ENCODE measurements around the gene AWAT1. TPM values are rescaled to one million over a fixed set of nuclear protein-coding genes. Genes with fewer than 3 reads are reported as not detected.

AWAT1 gene
- total and polyA plus RNA-seq, 7 donors, result not detected

- Histone ChIP-seq H3K9me3 (no peaks in the 10 kb centered on the region), H3K36me3 (ENCODE audit: insufficient read depth in 1 of 2, low read depth in 1 of 2) (no peaks in the 10 kb centered on the region), H3K27me3 (ENCODE audit: insufficient read depth in 3 of 3, low read length in 2 of 3) (peaks cover 0 to 5% (median 0%) of the 10 kb centered on the region in 3 donors), H3K27ac (no peak overlapping the region), H3K4me1 (no peaks in the 10 kb centered on the region), H3K4me3 (no peak overlapping the region)
- no peak for ATAC-seq
- WGBS, 3 donors, result 90 to 94% (median 92%) methylated on average over 2 of the region's 2 CpGs
- no peak for DNase-seq
- intact Hi-C loops (cut with DNase I), result no loop called here
- TF ChIP-seq, protein P1, sequence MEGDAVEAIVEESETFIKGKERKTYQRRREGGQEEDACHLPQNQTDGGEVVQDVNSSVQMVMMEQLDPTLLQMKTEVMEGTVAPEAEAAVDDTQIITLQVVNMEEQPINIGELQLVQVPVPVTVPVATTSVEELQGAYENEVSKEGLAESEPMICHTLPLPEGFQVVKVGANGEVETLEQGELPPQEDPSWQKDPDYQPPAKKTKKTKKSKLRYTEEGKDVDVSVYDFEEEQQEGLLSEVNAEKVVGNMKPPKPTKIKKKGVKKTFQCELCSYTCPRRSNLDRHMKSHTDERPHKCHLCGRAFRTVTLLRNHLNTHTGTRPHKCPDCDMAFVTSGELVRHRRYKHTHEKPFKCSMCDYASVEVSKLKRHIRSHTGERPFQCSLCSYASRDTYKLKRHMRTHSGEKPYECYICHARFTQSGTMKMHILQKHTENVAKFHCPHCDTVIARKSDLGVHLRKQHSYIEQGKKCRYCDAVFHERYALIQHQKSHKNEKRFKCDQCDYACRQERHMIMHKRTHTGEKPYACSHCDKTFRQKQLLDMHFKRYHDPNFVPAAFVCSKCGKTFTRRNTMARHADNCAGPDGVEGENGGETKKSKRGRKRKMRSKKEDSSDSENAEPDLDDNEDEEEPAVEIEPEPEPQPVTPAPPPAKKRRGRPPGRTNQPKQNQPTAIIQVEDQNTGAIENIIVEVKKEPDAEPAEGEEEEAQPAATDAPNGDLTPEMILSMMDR (IDR thresholded peaks at IDR 0.05), result no peak
These were observed 12.8 kb downstream of the AWAT1 start for GRCh38 chrX:70247252-70247651.

- H3K9me3 ChIP-seq, result no peaks in the 10 kb centered on the region
- H3K4me3 ChIP-seq, result no peak overlapping the region
- no peaks in the 10 kb centered on the region for H3K36me3 ChIP-seq (ENCODE audit: insufficient read depth in 1 of 2, low read depth in 1 of 2)
- DNase-seq (no peak), ATAC-seq (no peak)
- intact Hi-C loops (cut with DNase I), result no loop called here
- TF ChIP-seq, protein P1 (IDR thresholded peaks at IDR 0.05), result no peak
- no peak overlapping the region for H3K27ac ChIP-seq
- no peaks in the 10 kb centered on the region for H3K4me1 ChIP-seq
- WGBS, 3 donors, result 43 to 64% (median 55%) methylated on average over 2 of the region's 2 CpGs
- H3K27me3 ChIP-seq (ENCODE audit: insufficient read depth in 3 of 3, low read length in 2 of 3), result peaks cover 0 to 10% (median 0%) of the 10 kb centered on the region in 3 donors
These were observed 18.0 kb downstream of the AWAT1 start for GRCh38 chrX:70252491-70252890.

DNA sequence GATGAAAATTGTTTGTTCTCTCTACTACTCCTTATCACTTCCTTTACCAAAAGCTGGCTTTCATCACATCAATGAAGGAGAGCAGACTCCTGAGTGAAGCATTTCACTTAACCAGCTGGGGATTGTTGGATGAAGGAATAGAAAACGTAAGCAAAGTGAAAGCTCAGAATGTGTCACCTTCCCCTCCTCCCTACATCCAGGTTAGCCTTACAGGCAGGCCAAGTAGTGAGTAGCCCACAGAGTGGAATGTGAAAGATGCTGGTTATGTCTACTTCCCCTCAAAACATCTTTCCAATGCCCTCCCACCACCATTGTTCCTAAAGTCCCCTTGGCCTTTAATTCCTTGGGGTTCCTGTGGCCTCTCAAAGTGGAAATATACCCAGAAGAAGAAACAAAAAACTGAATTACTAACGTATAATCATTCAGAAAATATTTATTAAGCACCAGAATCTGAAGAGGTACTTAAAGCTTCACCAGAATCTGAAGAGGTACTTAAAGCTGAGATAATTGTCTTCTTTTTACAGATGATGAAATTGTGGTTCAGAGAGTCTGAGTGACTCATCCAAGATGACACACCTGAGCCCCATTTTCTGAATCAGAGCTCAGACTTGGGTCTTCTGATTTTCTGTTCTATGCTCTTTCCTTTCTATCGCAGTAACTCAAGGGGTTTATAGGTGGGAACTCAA, 19.1 kb downstream of the AWAT1 start:
- TF ChIP-seq, protein P1 (IDR thresholded peaks at IDR 0.05), result no peak
- Histone ChIP-seq H3K27ac (no peak overlapping the region), H3K36me3 (ENCODE audit: insufficient read depth in 1 of 2, low read depth in 1 of 2) (no peaks in the 10 kb centered on the region), H3K4me3 (no peak overlapping the region), H3K4me1 (no peaks in the 10 kb centered on the region), H3K9me3 (no peaks in the 10 kb centered on the region), H3K27me3 (ENCODE audit: insufficient read depth in 3 of 3, low read length in 2 of 3) (peaks cover 0 to 10% (median 0%) of the 10 kb centered on the region in 3 donors)
- 76 to 95% (median 94%) methylated on average over 3 of the region's 3 CpGs for WGBS, 3 donors
- DNase-seq (no peak), ATAC-seq (no peak)
- intact Hi-C loops (cut with DNase I), result no loop called here

- no peaks in the 10 kb centered on the region for H3K9me3 ChIP-seq
- H3K27ac ChIP-seq, result no peak overlapping the region
- ATAC-seq, result no peak
- intact Hi-C loops (cut with DNase I), result no loop called here
- TF ChIP-seq, protein P1 (IDR thresholded peaks at IDR 0.05), result no peak
- no peak overlapping the region for H3K4me3 ChIP-seq
- peaks cover 0 to 10% (median 0%) of the 10 kb centered on the region in 3 donors for H3K27me3 ChIP-seq (ENCODE audit: insufficient read depth in 3 of 3, low read length in 2 of 3)
- H3K4me1 ChIP-seq, result no peaks in the 10 kb centered on the region
- H3K36me3 ChIP-seq (ENCODE audit: insufficient read depth in 1 of 2, low read depth in 1 of 2), result no peaks in the 10 kb centered on the region
- WGBS, 3 donors, result 71 to 94% (median 86%) methylated on average over 1 of the region's 1 CpG
- DNase-seq, result no peak
These were observed 19.6 kb downstream of the AWAT1 start for GRCh38 chrX:70254063-70254400.

- TF ChIP-seq, protein P1 (IDR thresholded peaks at IDR 0.05), result no peak
- no peak for DNase-seq
- WGBS, 3 donors, result 82 to 100% (median 99%) methylated on average over 3 of the region's 3 CpGs
- no peak for ATAC-seq
- Histone ChIP-seq H3K36me3 (ENCODE audit: insufficient read depth in 1 of 2, low read depth in 1 of 2) (no peaks in the 10 kb centered on the region), H3K4me1 (no peaks in the 10 kb centered on the region), H3K27me3 (ENCODE audit: insufficient read depth in 3 of 3, low read length in 2 of 3) (peaks cover 0 to 10% (median 0%) of the 10 kb centered on the region in 3 donors), H3K4me3 (no peak overlapping the region), H3K27ac (no peak overlapping the region), H3K9me3 (no peaks in the 10 kb centered on the region)
- intact Hi-C loops (cut with DNase I), result no loop called here
These were observed 20.5 kb downstream of the AWAT1 start for GRCh38 chrX:70254909-70255308.
